ENCODE data around the gene TMEM150B.

The TMEM150B gene

DNA sequence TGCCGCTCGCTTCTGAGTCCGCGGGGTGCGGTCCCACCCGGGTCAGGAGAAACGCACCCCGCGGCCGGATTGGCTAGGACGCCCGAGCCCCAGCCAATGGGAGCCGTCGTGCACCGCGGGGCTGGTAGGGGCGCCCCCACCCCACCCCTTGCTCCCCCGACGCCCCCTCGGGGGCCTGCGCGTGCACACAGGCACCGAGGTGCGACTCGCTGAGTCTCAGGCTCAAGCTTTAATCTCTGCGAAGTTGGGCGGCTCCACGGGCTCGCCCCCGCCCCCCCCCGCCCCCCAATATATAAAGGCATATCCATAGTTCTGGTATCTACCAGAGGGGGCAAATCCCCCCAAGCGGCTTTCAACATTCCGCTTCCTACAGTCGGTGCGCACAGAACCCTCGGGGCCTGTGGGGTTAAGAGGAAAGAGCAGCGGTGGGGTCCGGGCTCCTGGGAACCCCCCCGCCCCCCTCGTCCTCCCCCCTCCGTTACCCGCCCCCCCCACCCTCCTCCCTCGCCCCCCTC is 29.6 kb upstream of the TMEM150B start, which contains the start of gene COX6B2:
COX6B2 (minus strand) TSS at position 22 of the 515 bp plus-strand sequence. CDS start 198 bp downstream, outside the sequence.
- DNase-seq (ENCODE audit: low read depth in 2 of 2): no peak

- no peak for DNase-seq (ENCODE audit: low read depth in 2 of 2)
Measured at GRCh38 chr19:55353803-55354697, 28.9 kb upstream of the TMEM150B start.

- no peak for DNase-seq (ENCODE audit: low read depth in 2 of 2)
Measured at GRCh38 chr19:55353356-55353802, 28.2 kb upstream of the TMEM150B start.

GRCh38 chr19:55352549-55353145 is 27.5 kb upstream of the TMEM150B start:
- no peak for DNase-seq (ENCODE audit: low read depth in 2 of 2)

DNA sequence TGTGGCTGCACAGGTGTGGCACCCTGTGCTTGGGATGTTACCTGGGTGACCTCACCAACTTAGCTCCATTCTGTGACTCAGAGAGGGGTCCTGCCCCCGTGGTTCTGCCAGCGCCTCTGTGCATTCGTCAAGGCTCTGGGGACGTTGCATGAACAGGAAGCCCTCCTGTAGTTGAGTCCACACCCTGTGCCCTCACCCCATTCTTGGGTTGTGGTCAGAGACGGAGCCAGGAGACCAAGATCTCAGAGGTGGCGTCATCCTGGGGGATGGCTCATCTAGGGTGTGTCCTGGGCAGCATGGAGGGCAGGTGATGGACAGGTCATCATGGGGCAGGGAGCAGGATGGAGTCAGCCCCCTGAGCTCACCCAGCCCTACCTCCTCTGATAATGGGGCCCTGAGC is 26.9 kb upstream of the TMEM150B start:
- no peak for DNase-seq (ENCODE audit: low read depth in 2 of 2)

DNA sequence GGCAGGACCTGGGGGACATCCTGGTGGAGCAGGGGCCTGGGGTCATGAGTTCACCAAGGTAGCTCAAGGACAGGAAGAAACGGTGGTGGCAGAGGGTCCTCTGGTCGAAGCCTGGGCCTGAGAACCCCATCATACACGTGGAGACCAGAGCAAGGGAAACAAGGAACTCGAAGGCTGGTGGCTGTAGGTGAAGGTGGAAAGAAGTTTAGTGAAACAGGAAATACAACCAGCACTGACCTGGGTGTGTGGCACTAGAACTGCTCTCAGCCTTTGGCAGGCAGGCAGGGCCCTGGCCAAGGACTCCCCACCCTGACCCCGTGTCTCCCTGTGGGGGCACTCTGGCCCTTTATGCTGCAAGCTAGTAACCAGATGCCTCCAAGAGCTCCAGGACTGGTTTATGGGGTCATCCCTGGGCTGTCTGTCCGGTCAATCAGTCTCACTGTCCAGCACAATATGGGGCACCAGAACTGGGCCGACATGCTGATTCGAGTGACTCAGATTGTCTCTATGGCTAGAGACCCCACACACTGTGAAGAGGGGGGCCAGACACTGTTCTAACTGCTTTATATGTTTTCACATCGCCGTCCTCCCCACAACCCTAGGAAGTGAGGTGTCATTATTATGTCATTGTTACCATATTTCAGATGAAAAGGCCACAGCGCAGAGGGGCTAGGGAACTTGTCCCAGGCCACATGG is 25.6 kb upstream of the TMEM150B start:
- DNase-seq (ENCODE audit: low read depth in 2 of 2): no peak

DNA sequence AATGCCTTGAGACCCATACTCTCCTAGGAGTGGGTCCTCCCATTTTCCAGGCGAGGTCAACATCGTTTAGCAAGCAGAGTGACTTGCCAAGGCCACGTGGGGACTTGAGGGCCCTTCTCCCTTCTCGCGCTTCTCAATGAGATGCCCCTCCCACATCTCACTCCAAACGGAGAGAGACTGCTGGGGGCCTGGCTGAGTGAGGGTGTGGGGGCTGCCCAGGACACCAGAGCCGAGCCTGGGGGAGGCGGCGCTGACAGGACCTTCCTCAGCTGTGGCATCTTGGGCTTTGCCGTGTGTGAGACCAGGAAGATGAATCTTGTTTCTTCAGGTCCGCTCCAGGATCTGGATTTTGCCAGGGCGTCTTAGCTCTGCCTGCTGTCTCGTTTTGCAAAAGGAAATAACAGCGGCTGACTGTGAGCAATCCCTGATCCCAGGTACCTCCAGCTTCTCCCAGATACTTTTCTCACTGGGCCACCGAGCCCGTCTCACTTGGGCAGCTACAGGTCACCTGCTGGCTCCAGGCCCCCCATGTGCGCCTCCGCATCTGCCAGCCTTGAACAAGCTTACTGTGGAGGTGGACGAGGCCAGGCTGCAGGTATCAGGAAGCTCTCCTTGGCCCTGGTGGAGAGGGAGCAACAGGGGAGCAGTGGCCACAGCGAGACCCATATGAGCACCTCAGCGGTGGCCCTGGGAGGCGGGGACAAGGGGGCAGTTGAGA is 23.3 kb upstream of the TMEM150B start:
- DNase-seq (ENCODE audit: low read depth in 2 of 2): no peak

GRCh38 chr19:55347442-55348009 is 22.4 kb upstream of the TMEM150B start:
- DNase-seq (ENCODE audit: low read depth in 2 of 2): no peak

GRCh38 chr19:55346725-55347441 is 21.7 kb upstream of the TMEM150B start:
- DNase-seq (ENCODE audit: low read depth in 2 of 2): no peak

- DNase-seq (ENCODE audit: low read depth in 2 of 2): no peak
Measured at GRCh38 chr19:55345818-55346724, 20.9 kb upstream of the TMEM150B start.

GRCh38 chr19:55345101-55345817 is 20.1 kb upstream of the TMEM150B start:
- no peak for DNase-seq (ENCODE audit: low read depth in 2 of 2)

GRCh38 chr19:55344444-55344843 is 19.3 kb upstream of the TMEM150B start:
- DNase-seq (ENCODE audit: low read depth in 2 of 2): no peak

DNA sequence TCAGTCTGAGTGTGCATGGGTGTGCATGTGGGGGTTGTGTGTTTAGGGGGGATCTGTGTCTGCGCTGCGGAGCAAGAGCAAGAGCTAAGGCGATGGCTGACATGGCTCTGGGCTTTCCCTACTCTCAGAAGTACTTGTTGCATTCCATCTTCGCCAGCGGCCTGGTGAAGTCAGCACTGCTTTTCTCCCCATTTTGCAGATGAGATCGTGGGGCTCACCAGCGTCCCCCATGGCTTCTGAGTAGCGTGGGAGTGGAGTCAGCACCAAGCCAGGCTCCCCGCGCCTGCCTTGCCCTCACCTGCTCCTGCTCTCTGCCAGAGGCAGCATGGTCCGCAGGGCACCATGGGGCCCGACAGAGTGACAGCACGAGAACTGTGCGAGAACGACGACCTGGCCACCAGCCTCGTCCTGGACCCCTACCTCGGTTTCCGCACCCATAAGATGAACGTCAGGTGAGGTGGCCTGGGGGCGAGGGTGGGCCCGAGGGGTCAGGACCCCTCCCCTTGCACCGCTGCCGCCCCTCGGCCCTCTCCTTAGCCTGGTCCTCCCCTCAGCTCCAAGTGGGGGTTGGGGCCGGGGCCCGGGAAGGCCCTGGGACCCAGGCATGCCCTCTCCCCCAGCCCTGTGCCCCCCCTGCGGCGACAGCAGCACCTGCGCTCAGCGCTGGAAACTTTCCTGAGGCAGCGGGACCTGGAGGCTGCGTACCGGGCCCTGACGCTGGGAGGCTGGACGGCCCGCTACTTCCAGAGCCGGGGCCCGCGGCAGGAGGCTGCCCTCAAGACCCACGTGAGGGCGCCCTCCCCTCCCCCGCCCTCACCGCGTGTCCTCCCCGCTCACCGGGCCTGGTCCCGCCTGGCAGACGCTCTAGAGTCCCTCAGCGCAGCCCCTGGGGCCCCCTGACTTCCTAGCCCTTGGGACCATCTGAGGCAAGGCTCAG is 16.7 kb upstream of the TMEM150B start:
- DNase-seq (ENCODE audit: low read depth in 2 of 2): no peak

DNA sequence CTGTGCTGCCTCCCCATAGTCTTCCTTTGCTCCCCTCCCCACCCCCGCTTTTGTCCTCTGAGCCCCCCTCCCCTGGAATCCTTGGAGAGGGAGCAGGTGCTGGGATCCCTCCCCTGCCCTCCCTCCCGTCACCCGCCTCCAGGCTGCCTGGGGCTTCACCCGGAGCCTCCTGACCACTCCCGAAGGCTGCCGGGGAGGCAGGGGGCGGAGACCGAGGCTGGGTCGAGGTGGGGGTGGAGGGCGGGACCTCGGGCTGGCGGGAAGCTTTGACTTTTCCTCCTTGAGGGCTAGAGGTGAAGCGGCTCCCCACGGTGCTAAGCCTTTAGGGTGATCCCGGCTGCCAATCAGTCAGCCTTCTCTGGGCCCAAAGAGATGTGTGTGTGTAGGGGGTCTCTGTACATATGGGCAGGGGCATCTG is 16.0 kb upstream of the TMEM150B start:
- no peak for DNase-seq (ENCODE audit: low read depth in 2 of 2)

- no peak for DNase-seq (ENCODE audit: low read depth in 2 of 2)
Measured at GRCh38 chr19:55340784-55341147, 15.6 kb upstream of the TMEM150B start.

GRCh38 chr19:55339889-55340783 is 15.0 kb upstream of the TMEM150B start:
- DNase-seq (ENCODE audit: low read depth in 2 of 2): no peak
